HepG2 (cell line): ENCODE results near the gene PPHLN1. TPM values are rescaled to one million over a fixed set of nuclear protein-coding genes. Genes with fewer than 3 reads are reported as not detected.

Experiments used
- ATAC-seq: fragments of 200-7000 bp; cut with Tn5 transposase; 3 replicates; pipeline ENCODE4 v1.9.1; 2020; ENCODE audit warnings: mild to moderate bottlenecking, moderate library complexity
- BruUV-seq: library from RNA; stranded (reverse); fragments of 400-500 nt; replicated peaks from 2 replicates; lab custom pipeline; 2021; lab: Mats Ljungman, UMichigan
- CTCF ChIA-PET: fragments of 300-600 bp; formaldehyde crosslinking; extraction: SDS; loops from one replicate; lab custom pipeline; 2021; ENCODE audit warnings: low total read pairs, inconsistent platforms, low intra/inter-chr PET ratio; lab: Yijun Ruan, JAX
- POLR2A ChIA-PET: fragments of 350-600 bp; sonication (Branson Sonifier 250); formaldehyde crosslinking; loops from one replicate; lab custom pipeline; 2020; ENCODE audit warnings: antibody characterized with exemption, inconsistent platforms; lab: Yijun Ruan, JAX
- DNase-seq: peaks from one replicate; pipeline ENCODE4 v3.0.0-alpha.2; 2015; ENCODE audit warnings: low spot score
- FAIRE-seq: peaks from 3 replicates; lab custom pipeline; 2011; peaks lifted over from hg19 to GRCh38; lab: Jason Lieb, UNC
- H2AFZ ChIP-seq: one replicate; pipeline ENCODE4 v1.6.1; 2011; ENCODE audit warnings: low read length, inconsistent platforms
- H3K27ac ChIP-seq: fragments of 300-600 bp; 3 replicates; pipeline ENCODE4 v1.8.0; 2011; ENCODE audit warnings: mixed run types, mild to moderate bottlenecking, mixed read lengths, low read length, inconsistent platforms; ENCODE audit not compliant: insufficient read depth; ENCODE audit errors: extremely low read length
- H3K27me3 ChIP-seq, 2 experiments: fragments of 200-600 bp in 1 of 2; 2 replicates in 1 of 2; 3 replicates in 1 of 2; pipeline versions ENCODE4 v1.6.0 to v1.8.0; 2011; ENCODE audit warnings: low read length in 2 of 2, mild to moderate bottlenecking in 2 of 2, moderate library complexity in 2 of 2, inconsistent platforms in 1 of 2; ENCODE audit not compliant: insufficient read depth in 2 of 2, control insufficient read depth in 1 of 2
- H3K36me3 ChIP-seq, 2 experiments: fragments of 200-600 bp in 1 of 2; replicated peaks in 1 of 2; 2 replicates in 1 of 2; 3 replicates in 1 of 2; pipeline versions ENCODE4 v1.5.1 to v1.8.0; 2011; ENCODE audit warnings: low read length in 2 of 2, inconsistent platforms in 1 of 2; ENCODE audit not compliant: insufficient read depth in 2 of 2, control insufficient read depth in 1 of 2
- H3K4me1 ChIP-seq: 2 replicates; pipeline ENCODE4 v1.5.1; 2012; ENCODE audit warnings: low read length, inconsistent platforms; ENCODE audit not compliant: insufficient read depth
- H3K4me2 ChIP-seq: 2 replicates; pipeline ENCODE4 v1.6.0; 2011; ENCODE audit warnings: low read depth, low read length, inconsistent platforms
- H3K4me3 ChIP-seq, 3 experiments: fragments of 200-600 bp in 1 of 3; sonication (generic), shearing (Covaris generic) in 1 of 3; replicated peaks in 1 of 3; 2 replicates each; pipeline ENCODE4 v1.5.1; 2011 to 2016; ENCODE audit warnings: low read length in 3 of 3, inconsistent platforms in 2 of 3, low read depth in 2 of 3, mild to moderate bottlenecking in 2 of 3, control low read depth in 1 of 3, mixed read lengths in 1 of 3; ENCODE audit not compliant: insufficient read depth in 1 of 3
- H3K79me2 ChIP-seq: one replicate; pipeline ENCODE4 v1.6.1; 2011; ENCODE audit warnings: low read length, inconsistent platforms; ENCODE audit not compliant: insufficient read depth
- H3K9ac ChIP-seq: 2 replicates; pipeline ENCODE4 v1.6.0; 2011; ENCODE audit warnings: mild to moderate bottlenecking, low read depth, low read length, inconsistent platforms; ENCODE audit not compliant: insufficient read depth
- H3K9me3 ChIP-seq: 2 replicates; pipeline ENCODE4 v1.5.1; 2012; ENCODE audit warnings: mild to moderate bottlenecking, low read length
- H4K20me1 ChIP-seq: 2 replicates; pipeline ENCODE4 v1.6.0; 2011; ENCODE audit warnings: inconsistent platforms, mild to moderate bottlenecking, low read length, moderate library complexity; ENCODE audit not compliant: insufficient read depth
- EED ChIP-seq: sonication (generic); formaldehyde crosslinking; IDR thresholded peaks from 2 replicates; pipeline ENCODE4 v1.5.0; 2020; ENCODE audit warnings: mild to moderate bottlenecking, missing genetic modification reagents
- HCFC1 ChIP-seq: fragments of 150-350 bp; IDR thresholded peaks from 2 replicates; pipeline ENCODE4 v1.6.1; 2014; ENCODE audit warnings: low read depth, low read length
- JDP2 ChIP-seq: sonication (generic); formaldehyde crosslinking; IDR thresholded peaks from 2 replicates; pipeline ENCODE4 v1.8.1; 2022; ENCODE audit warnings: missing genetic modification reagents, borderline replicate concordance
- MTA3 ChIP-seq: sonication (generic); formaldehyde crosslinking; IDR thresholded peaks from 2 replicates; pipeline ENCODE4 v1.4.0; 2020; ENCODE audit warnings: missing genetic modification reagents
- RFX5 ChIP-seq: IDR thresholded peaks from 2 replicates; pipeline ENCODE4 v1.6.1; 2011; ENCODE audit warnings: low read depth, low read length, improper control_type of control experiment
- SMARCC2 ChIP-seq: fragments of 450-650 bp; IDR thresholded peaks from 2 replicates; pipeline ENCODE4 v1.6.1; 2017; ENCODE audit warnings: antibody characterized with exemption, mild to moderate bottlenecking
- SP5 ChIP-seq: IDR thresholded peaks from 2 replicates; pipeline ENCODE4 v1.6.1; 2016; ENCODE audit warnings: low read depth, borderline replicate concordance
- TCF7 ChIP-seq: sonication (generic); IDR thresholded peaks from 2 replicates; pipeline ENCODE4 v1.6.1; 2016; ENCODE audit warnings: antibody characterized with exemption, low read depth
- WIZ ChIP-seq: sonication (generic); formaldehyde crosslinking; IDR thresholded peaks from 2 replicates; pipeline ENCODE4 v1.5.1; 2020; ENCODE audit warnings: mild to moderate bottlenecking, missing genetic modification reagents
- ZFX ChIP-seq: sonication (generic); formaldehyde crosslinking; IDR thresholded peaks from 2 replicates; pipeline ENCODE4 v1.4.0; 2020; ENCODE audit warnings: mild to moderate bottlenecking, low read depth, missing genetic modification reagents, moderate library complexity
- ZNF263 ChIP-seq: sonication (generic); formaldehyde crosslinking; IDR thresholded peaks from 2 replicates; pipeline ENCODE4 v1.4.0; 2020; ENCODE audit warnings: missing genetic modification reagents
- ZNF737 ChIP-seq: sonication (generic); formaldehyde crosslinking; IDR thresholded peaks from 2 replicates; pipeline ENCODE4 v1.5.0; 2020; ENCODE audit warnings: missing genetic modification reagents, mild to moderate bottlenecking, borderline replicate concordance
- ZNF75D ChIP-seq: sonication (generic); formaldehyde crosslinking; IDR thresholded peaks from 2 replicates; pipeline ENCODE4 v1.8.1; 2023; ENCODE audit warnings: missing genetic modification reagents, mild to moderate bottlenecking, borderline replicate concordance
- ZNF792 ChIP-seq: IDR thresholded peaks from 2 replicates; pipeline ENCODE4 v1.6.1; 2016
- WGBS: methylation state at CpG from one replicate; pipeline ENCODE4 v1.1.6; 2017; ENCODE audit warnings: low lambda C conversion rate; 5-methylcytosine and 5-hydroxymethylcytosine counted together
- in situ Hi-C: cut with HindIII; loops from 2 replicates; pipeline ENCODE4 v1.10.0; 2017; ENCODE audit warnings: low pct_unique_long_range_greater_than_20kb; ENCODE audit not compliant: extremely low pct_ligation_motif_present
- intact Hi-C: fragments of 100-400 bp; cut with micrococcal nuclease; formaldehyde crosslinking; loops from one replicate; pipeline ENCODE4 v1.10.0; 2022; ENCODE audit not compliant: unreplicated experiment
- polyA plus RNA-seq, 8 experiments: library from polyadenylated mRNA; depleted of rRNA in 3 of 8; stranded (reverse) in 7 of 8; unstranded in 1 of 8; fragments of >200 nt; fragmentation: Illumina TruSeq in 4 of 8; extraction: Trizol in 4 of 8; gene quantifications; 2 replicates each; pipeline versions ENCODE4 v1.2.1 to v1.2.3, GENCODE V29; 2011 to 2016; ENCODE audit warnings: low read depth in 4 of 8, missing spikeins in 1 of 8, mixed read lengths in 1 of 8; ENCODE audit not compliant: insufficient read depth in 1 of 8
- total RNA-seq, 5 experiments: library from RNA; depleted of rRNA; stranded (reverse); fragments of >200 nt; fragmentation: Illumina TruSeq; extraction: Trizol; gene quantifications; 2 replicates each; pipeline ENCODE4 v1.2.3, GENCODE V29; 2016; ENCODE audit warnings: low read depth in 1 of 5
- TF ChIP-seq, protein P1 (sequence below): sonication (generic); formaldehyde crosslinking; IDR thresholded peaks from 2 replicates; pipeline ENCODE4 v1.5.1; 2020; ENCODE audit warnings: mild to moderate bottlenecking, missing genetic modification reagents, borderline replicate concordance
- TF ChIP-seq, protein P2 (sequence below): sonication (generic); formaldehyde crosslinking; IDR thresholded peaks from 2 replicates; pipeline ENCODE4 v1.5.0; 2020; ENCODE audit warnings: missing genetic modification reagents, mild to moderate bottlenecking, borderline replicate concordance

The PPHLN1 gene
- total and polyA plus RNA-seq, 2 of the 13 experiments (the other 11 are each of a cell fraction or from before 2014, with no cell fraction given) = 43.4 to 66.0 TPM

DNA sequence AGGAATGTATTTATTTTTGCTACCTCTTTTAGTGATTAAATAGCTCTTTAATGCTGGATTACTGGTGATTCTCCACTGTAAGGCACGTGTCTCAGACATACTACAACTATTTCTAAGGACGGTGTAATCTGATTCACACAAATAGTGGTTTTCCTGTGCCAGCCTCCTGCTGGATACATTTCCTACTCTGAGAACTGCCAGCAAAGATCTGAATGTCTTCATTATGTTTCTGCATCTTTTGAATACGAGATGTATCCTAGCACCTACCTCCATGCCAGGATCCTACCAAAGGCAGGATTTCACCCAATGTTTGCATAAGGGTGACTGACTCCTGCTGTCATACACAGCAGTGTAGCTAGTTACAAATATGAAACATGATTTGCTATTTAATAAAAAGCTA is 143.0 kb downstream of the PPHLN1 start (continued):
- TF ChIP-seq, protein P1, sequence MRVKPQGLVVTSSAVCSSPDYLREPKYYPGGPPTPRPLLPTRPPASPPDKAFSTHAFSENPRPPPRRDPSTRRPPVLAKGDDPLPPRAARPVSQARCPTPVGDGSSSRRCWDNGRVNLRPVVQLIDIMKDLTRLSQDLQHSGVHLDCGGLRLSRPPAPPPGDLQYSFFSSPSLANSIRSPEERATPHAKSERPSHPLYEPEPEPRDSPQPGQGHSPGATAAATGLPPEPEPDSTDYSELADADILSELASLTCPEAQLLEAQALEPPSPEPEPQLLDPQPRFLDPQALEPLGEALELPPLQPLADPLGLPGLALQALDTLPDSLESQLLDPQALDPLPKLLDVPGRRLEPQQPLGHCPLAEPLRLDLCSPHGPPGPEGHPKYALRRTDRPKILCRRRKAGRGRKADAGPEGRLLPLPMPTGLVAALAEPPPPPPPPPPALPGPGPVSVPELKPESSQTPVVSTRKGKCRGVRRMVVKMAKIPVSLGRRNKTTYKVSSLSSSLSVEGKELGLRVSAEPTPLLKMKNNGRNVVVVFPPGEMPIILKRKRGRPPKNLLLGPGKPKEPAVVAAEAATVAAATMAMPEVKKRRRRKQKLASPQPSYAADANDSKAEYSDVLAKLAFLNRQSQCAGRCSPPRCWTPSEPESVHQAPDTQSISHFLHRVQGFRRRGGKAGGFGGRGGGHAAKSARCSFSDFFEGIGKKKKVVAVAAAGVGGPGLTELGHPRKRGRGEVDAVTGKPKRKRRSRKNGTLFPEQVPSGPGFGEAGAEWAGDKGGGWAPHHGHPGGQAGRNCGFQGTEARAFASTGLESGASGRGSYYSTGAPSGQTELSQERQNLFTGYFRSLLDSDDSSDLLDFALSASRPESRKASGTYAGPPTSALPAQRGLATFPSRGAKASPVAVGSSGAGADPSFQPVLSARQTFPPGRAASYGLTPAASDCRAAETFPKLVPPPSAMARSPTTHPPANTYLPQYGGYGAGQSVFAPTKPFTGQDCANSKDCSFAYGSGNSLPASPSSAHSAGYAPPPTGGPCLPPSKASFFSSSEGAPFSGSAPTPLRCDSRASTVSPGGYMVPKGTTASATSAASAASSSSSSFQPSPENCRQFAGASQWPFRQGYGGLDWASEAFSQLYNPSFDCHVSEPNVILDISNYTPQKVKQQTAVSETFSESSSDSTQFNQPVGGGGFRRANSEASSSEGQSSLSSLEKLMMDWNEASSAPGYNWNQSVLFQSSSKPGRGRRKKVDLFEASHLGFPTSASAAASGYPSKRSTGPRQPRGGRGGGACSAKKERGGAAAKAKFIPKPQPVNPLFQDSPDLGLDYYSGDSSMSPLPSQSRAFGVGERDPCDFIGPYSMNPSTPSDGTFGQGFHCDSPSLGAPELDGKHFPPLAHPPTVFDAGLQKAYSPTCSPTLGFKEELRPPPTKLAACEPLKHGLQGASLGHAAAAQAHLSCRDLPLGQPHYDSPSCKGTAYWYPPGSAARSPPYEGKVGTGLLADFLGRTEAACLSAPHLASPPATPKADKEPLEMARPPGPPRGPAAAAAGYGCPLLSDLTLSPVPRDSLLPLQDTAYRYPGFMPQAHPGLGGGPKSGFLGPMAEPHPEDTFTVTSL (CRISPR knock-in tag) = no peak
- TF ChIP-seq HCFC1 = no peak
- TF ChIP-seq, all 625 proteins: peak for 0

DNA sequence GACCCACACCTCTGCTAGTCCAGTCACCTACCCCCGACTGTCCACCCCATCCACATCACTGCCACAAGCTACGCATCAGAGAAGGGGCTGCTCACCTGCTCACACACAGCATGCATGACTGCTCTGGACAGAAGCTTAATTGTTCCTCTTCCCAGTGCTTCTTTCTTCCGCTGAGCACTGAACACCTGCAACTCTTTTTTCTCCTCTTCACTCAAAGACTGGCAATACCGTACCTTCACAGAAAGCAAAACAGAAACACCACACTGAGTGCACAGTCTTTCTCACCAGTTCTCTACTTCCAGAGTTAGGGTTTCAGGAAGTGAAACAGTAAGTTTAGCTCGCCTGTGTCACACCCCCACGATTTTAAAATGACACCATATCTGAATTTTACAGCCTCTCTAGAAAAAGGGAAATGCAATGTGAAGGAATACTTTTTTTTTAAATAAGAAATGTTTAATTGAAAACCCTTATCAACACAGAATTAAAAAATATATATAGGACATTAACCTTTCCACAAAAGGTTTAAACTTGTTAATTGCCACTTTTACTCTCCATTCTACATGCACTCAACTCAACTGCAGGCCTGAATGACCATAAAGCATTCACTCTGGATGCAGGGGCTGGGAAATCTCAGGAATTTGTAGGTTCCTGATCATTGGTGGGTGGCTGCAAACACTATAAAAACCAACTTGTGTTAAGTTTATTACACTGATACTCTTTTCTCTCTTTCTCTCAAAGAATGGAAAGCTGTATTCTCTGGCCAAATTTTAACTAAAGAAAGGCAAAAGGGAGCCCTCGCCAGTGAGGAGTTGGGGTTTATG is 143.6 kb downstream of the PPHLN1 start:
- H3K4me2 ChIP-seq = no peak overlapping the region
- H3K4me3 ChIP-seq = no peak overlapping the region
- FAIRE-seq (no peak), ATAC-seq (no peak), DNase-seq (no peak)
- BruUV-seq = no TSS peak
- CTCF ChIA-PET = no interaction called here
- H3K27me3 ChIP-seq = peaks cover 0 to 6% of the 10 kb centered on the region in 2 experiments; a peak in 2 of 5 replicates
- 21% methylated on average over 7 of the region's 7 CpGs for WGBS
- H3K79me2 ChIP-seq = no peaks in the 10 kb centered on the region
- no peak overlapping the region for H2AFZ ChIP-seq
- H3K36me3 ChIP-seq = no peaks in the 10 kb centered on the region
- POLR2A ChIA-PET = no interaction called here
- no peaks in the 10 kb centered on the region for H3K9me3 ChIP-seq
- in situ Hi-C loops = no loop called here
- no peak overlapping the region for H3K27ac ChIP-seq
- no peaks in the 10 kb centered on the region for H3K4me1 ChIP-seq
- H4K20me1 ChIP-seq = no peaks in the 10 kb centered on the region
- intact Hi-C loops = no loop called here
- H3K9ac ChIP-seq = no peak overlapping the region
- TF ChIP-seq JDP2 (CRISPR knock-in tag) = no peak
- no peak for TF ChIP-seq WIZ (CRISPR knock-in tag)
- TF ChIP-seq SP5 (CRISPR knock-in tag) = no peak
- TF ChIP-seq, protein P2, sequence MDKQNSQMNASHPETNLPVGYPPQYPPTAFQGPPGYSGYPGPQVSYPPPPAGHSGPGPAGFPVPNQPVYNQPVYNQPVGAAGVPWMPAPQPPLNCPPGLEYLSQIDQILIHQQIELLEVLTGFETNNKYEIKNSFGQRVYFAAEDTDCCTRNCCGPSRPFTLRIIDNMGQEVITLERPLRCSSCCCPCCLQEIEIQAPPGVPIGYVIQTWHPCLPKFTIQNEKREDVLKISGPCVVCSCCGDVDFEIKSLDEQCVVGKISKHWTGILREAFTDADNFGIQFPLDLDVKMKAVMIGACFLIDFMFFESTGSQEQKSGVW = no peak
- TF ChIP-seq EED (CRISPR knock-in tag) = no peak
- no peak for TF ChIP-seq SMARCC2
- TF ChIP-seq ZFX (CRISPR knock-in tag) = no peak
- TF ChIP-seq MTA3 (CRISPR knock-in tag) = no peak
- TF ChIP-seq ZNF263 (CRISPR knock-in tag) = no peak
- TF ChIP-seq RFX5 = no peak
- TF ChIP-seq ZNF75D = no peak
- no peak for TF ChIP-seq ZNF792 (CRISPR knock-in tag)
- no peak for TF ChIP-seq ZNF737 (CRISPR knock-in tag)
- no peak for TF ChIP-seq TCF7
